Measurements from ENCODE around the gene GALNT18. TPM values are rescaled to one million over a fixed set of nuclear protein-coding genes. Genes with fewer than 3 reads are reported as not detected.

The GALNT18 gene
- total RNA-seq, 2 donors from 2014 or later = 7.3 to 10.9 TPM

GRCh38 chr11:11227296-11228085, 394.3 kb downstream of the GALNT18 start:
- H3K4me1 Mint-ChIP-seq = peaks cover 7% of the 10 kb centered on the region
- no peak overlapping the region for H3K27ac Mint-ChIP-seq
- ATAC-seq (replicated peaks) = no peak
- no peaks in the 10 kb centered on the region for H3K36me3 Mint-ChIP-seq (ENCODE audit: low read depth)
- peaks cover 6% of the 10 kb centered on the region for H3K9me3 Mint-ChIP-seq
- H3K4me3 Mint-ChIP-seq = no peak overlapping the region
- H3K27me3 Mint-ChIP-seq = peaks cover 15% of the 10 kb centered on the region

Other genes starting within 250 kb of the GALNT18 start
- 10 to 100 TPM; 37.1 to 58.2 TPM for gene USP47, start 220.0 kb upstream of the GALNT18 start, total RNA-seq